WTC11 (cell line): Measurements from ENCODE around the gene LARP4.

Experiments used
- ATF6 ChIP-seq: sonication (generic); formaldehyde crosslinking; IDR thresholded peaks from 2 replicates; pipeline ENCODE4 v1.8.1; 2023; ENCODE audit warnings: mild to moderate bottlenecking, missing genetic modification reagents
- CBFB ChIP-seq: sonication (generic); formaldehyde crosslinking; IDR thresholded peaks from 2 replicates; pipeline ENCODE4 v1.8.1; 2022; ENCODE audit warnings: mild to moderate bottlenecking, low read depth, missing genetic modification reagents
- CREM ChIP-seq: sonication (generic); formaldehyde crosslinking; IDR thresholded peaks from 2 replicates; pipeline ENCODE4 v1.8.1; 2022; ENCODE audit warnings: mild to moderate bottlenecking, missing genetic modification reagents, moderate library complexity
- CTCF ChIP-seq: fragments of 200-600 bp; IDR thresholded peaks from 2 replicates; pipeline ENCODE4 v1.8.0; 2022; ENCODE audit warnings: antibody characterized with exemption
- E2F1 ChIP-seq: sonication (generic); formaldehyde crosslinking; IDR thresholded peaks from 2 replicates; pipeline ENCODE4 v1.8.0; 2022; ENCODE audit warnings: mild to moderate bottlenecking, missing genetic modification reagents
- JUN ChIP-seq: sonication (generic); formaldehyde crosslinking; IDR thresholded peaks from 2 replicates; pipeline ENCODE4 v1.8.0; 2023; ENCODE audit warnings: mild to moderate bottlenecking, missing genetic modification reagents
- NR2C2 ChIP-seq: sonication (generic); formaldehyde crosslinking; IDR thresholded peaks from 2 replicates; pipeline ENCODE4 v1.8.0; 2022; ENCODE audit warnings: mild to moderate bottlenecking, missing genetic modification reagents
- SMAD3 ChIP-seq: sonication (generic); formaldehyde crosslinking; IDR thresholded peaks from 2 replicates; pipeline ENCODE4 v1.8.0; 2022; ENCODE audit warnings: missing genetic modification reagents, mild to moderate bottlenecking, borderline replicate concordance
- TCF7 ChIP-seq: sonication (generic); formaldehyde crosslinking; IDR thresholded peaks from 2 replicates; pipeline ENCODE4 v1.8.0; 2022; ENCODE audit warnings: mild to moderate bottlenecking, low read depth, missing genetic modification reagents, moderate library complexity
- ZNF263 ChIP-seq: sonication (generic); formaldehyde crosslinking; IDR thresholded peaks from 2 replicates; pipeline ENCODE4 v1.8.1; 2022; ENCODE audit warnings: low read depth, mild to moderate bottlenecking, moderate library complexity, missing genetic modification reagents
- TF ChIP-seq, protein P1 (sequence below): sonication (generic); formaldehyde crosslinking; IDR thresholded peaks from 2 replicates; pipeline ENCODE4 v1.8.0; 2022; ENCODE audit warnings: mild to moderate bottlenecking, missing genetic modification reagents

DNA sequence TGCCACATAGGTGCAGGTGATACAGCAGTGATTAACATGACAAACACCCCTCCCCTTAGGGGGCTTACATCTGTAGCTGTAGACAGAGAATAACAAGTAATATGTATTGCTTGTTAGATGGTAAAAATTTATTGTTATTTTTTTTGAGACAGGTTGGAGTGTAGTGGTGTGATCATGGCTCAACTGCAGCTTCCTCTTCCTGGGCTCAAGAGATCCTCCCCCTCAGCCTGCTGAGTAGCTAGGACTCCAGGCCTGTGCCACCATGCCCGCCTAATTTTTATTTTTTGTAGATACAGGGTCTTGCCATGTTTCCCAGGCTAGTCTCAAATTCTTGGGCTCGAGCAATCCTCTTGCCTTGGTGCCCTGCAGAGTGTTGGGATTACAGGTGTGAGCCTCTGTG lies 123.9 kb downstream of the LARP4 start:
- TF ChIP-seq, protein P1, sequence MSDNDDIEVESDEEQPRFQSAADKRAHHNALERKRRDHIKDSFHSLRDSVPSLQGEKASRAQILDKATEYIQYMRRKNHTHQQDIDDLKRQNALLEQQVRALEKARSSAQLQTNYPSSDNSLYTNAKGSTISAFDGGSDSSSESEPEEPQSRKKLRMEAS (CRISPR knock-in tag) = no peak
- TF ChIP-seq JUN (no peak), CTCF (no peak), E2F1 (CRISPR knock-in tag) (no peak), ATF6 (CRISPR knock-in tag) (no peak), CBFB (CRISPR knock-in tag) (no peak), ZNF263 (CRISPR knock-in tag) (no peak), TCF7 (no peak), CREM (no peak), SMAD3 (CRISPR knock-in tag) (no peak), NR2C2 (CRISPR knock-in tag) (no peak)
